Choroid plexus epithelial cell (primary cell): Measurements from ENCODE around the gene PICALM.
A peak's percentile ranks its signal among the peaks of the same experiment; 100 is the strongest.

Source experiments
- DNase-seq: peaks from one replicate; pipeline ENCODE4 v3.0.0-alpha.2; 2010; ENCODE audit warnings: low read depth
- H3K4me3 ChIP-seq: 2 replicates; pipeline ENCODE4 v1.5.1; 2011; ENCODE audit warnings: low read depth, mild to moderate bottlenecking, control low read depth, low read length, moderate library complexity
- TF ChIP-seq, protein P1 (sequence below): conservative IDR thresholded peaks from 2 replicates; pipeline ENCODE4 v1.5.1; 2011; ENCODE audit warnings: low read depth, mild to moderate bottlenecking, control low read depth, inconsistent platforms, low read length, moderate library complexity

The PICALM gene

DNA sequence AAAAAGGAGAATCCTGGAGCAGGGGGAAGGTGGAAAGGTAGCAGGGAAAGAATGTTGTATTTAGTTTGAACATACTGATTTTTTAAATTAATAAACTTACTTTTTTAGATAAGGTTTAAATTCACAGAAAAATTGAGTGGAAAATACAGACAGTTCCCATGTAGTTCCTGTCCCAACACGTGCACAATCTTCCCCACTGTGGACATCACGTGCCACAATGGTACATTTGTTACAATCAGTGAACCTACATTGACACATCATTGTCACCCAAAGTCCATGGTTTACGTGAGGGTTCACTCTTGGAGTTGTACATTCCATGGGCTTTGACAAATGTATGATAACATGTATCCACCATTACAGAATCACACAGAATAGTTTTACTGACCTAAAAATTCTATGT, 10.5 kb upstream of the PICALM start:
- no peak overlapping the region for H3K4me3 ChIP-seq
- TF ChIP-seq, protein P1, sequence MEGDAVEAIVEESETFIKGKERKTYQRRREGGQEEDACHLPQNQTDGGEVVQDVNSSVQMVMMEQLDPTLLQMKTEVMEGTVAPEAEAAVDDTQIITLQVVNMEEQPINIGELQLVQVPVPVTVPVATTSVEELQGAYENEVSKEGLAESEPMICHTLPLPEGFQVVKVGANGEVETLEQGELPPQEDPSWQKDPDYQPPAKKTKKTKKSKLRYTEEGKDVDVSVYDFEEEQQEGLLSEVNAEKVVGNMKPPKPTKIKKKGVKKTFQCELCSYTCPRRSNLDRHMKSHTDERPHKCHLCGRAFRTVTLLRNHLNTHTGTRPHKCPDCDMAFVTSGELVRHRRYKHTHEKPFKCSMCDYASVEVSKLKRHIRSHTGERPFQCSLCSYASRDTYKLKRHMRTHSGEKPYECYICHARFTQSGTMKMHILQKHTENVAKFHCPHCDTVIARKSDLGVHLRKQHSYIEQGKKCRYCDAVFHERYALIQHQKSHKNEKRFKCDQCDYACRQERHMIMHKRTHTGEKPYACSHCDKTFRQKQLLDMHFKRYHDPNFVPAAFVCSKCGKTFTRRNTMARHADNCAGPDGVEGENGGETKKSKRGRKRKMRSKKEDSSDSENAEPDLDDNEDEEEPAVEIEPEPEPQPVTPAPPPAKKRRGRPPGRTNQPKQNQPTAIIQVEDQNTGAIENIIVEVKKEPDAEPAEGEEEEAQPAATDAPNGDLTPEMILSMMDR = no peak

DNA sequence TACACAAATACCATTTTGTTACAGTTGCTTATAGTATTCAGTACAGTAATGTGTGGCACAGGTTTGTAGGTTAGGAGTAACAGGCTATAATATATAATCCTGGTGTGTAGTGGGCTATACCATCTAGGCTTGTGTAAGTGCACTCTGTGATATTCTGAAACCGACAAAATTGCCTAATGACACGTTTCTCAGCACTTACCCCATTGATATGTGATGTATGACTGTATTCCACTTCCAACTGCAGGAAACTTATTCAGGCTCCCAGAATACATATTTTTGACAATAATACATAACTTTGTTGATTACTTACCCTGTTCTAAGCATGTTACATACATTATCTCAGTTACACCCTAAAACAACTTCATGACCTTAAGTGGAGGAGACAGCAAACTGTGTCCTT, 5.1 kb upstream of the PICALM start:
- DNase-seq = no peak
- no peak overlapping the region for H3K4me3 ChIP-seq
- TF ChIP-seq, protein P1 = no peak

More for the DNA sequence above, 10.5 kb upstream of the PICALM start:
- no peak for DNase-seq

DNA sequence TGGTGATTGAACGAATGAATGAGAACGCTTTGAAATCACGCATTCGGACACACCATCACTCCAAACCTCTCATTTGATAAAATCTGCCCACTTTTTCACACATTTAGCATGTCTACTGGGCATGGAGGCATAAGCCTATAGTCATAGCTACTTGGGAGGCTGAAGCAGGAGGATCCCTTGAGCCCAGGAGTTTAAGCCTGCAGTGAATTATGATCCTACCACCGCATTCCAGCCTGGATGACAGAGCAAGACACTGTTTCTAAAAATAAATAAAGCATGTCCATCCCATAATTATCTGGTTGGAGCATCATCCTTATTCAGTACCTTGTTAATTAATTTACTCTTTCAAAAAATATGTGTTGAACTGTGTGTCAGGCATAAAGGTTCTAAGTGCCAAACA, 3.3 kb upstream of the PICALM start:
- TF ChIP-seq, protein P1 = no peak
- DNase-seq = no peak
- H3K4me3 ChIP-seq = no peak overlapping the region

DNA sequence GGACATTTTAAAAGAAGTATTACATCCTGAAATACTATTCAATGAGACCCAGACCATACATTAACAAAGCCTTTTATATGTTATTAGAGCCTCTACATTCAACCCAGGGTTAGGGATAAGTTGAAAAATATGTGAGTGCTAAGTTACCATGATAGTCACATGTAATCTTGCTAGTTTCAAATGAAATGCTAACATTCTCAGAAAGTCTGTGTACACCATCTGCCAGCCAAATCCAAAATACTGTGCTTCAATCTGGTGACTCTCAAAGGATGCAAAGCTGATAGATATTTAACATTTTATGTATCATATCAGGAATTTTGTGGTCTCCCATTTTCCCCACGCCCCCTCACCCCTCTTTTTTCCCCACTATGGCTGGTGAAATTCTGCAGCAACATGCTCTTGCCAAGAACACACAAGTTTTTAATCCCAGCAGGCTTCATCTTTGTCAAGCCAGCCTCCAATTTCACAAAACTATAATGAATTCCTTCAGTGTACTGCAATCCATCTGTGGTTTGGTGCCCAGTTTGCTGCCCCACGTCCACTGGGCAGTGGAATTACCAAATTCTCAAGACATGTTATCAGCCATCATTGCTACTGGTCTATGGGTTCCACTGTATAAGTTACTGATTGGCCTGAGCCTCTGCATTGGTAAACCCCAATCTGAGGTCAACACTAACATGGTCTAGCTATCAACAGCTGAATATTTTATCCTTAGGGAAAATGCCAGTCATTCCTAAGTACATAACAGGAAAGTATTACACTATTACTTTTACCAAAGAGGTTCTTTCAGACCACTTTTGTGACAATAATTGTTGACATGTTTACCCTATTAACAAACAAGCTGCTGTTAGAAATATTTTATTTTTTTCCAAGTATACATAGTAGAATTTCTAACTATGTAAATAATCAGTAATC, 1.5 kb upstream of the PICALM start:
- DNase-seq = peak; percentile 39
- no peak overlapping the region for H3K4me3 ChIP-seq
- TF ChIP-seq, protein P1 = no peak

DNA sequence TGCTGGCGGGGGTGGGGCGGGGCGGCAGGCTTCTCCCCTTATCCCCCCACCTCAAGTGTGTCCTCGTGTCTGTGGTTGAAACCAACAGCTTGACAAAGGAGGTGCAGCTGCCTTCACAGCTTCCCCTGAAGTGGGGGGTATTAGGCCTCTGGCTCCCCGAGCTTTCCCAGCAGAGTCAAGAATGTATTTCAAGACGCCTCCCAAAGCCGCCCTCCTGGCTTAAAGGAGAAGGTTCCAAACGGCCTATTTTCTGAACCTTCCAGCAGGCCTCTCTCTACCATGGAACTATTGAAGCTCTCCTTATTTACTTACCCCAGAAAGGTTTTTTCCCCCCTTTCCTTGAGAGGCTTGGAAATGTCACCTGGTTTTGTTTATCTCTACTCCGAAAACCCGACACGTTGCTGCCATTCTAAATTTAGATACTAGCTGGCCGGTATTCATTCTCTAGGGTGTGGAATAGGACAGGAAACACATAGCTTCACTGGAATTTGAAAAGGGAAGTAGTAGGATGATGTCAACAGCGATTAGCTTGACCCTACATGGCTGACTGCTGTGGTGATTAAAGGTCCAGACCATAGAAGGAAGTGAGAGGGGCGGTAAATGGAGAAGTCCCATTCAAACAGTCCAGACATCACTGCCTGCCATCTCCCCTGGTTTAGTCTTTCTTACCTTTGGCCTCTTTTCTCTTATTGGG, 671 bp upstream of the PICALM start:
- TF ChIP-seq, protein P1 = no peak
- peak; percentile 96 for DNase-seq
- peak overlapping the region; percentile 49 for H3K4me3 ChIP-seq

DNA sequence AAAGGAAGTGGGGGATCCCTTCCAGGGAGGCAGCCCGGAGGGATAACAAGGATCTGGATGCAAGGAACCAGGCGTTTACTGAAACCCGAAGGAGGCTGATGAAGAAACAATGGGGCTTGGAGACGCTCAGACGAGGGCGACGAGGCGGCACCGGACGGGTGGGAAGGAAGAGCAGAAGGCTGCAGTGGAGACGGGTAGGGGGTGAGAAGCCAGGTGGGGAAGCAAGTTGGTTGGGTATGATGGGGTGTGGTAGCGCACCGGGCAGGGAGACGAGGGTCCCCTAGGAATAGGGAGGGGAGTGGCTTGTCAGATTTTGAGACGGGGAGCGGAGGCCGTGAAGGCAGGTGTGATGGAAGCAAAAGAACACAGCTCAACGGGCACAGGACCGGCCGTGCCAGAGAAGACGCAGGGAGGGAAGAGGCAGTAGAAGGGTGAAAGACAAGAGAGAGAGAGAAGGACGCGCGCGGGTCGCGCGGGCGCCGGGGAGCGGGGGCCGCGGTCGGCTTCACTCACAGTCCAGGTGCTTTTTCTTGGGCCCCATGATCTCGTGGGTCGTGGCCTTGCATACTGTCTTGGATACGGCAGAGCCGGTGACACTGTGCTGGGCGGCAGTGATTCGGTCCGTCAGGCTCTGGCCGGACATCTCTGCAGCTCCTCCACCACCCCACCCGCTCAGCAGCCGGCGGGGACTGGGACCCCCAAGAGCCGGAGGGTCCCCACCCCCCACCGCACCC, 579 bp downstream of the PICALM start:
- TF ChIP-seq, protein P1 = no peak
- no peak for DNase-seq
- peak overlapping the region; percentile 93 for H3K4me3 ChIP-seq
